GM18517 (cell line): ENCODE results near the gene RTL3.

Source experiments
- ATAC-seq: cut with Tn5 transposase; IDR thresholded peaks from one replicate; pipeline ENCODE4 v1.9.1; 2021; ENCODE audit warnings: mild to moderate bottlenecking, moderate library complexity; ENCODE audit not compliant: unreplicated experiment

The RTL3 gene

DNA sequence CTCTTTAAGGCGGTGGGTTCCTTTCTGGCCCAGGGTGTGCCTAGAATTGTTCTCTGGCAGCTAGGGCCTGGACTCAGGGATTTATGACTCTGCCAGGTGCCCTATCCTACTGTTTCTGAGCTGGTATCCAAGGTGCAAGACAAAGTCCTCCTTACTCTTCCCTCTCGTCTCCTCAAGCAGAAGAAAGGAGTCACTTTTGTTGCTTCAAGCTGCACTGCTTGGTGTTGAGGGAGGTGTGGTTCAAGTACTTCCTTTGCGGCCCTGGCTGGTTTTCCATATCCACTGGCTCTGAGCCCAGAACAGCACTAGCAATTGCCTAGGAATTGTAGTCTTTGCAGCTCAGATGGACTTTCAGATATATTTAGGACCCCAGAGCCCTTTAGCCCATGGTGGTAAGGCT lies 39.3 kb downstream of the RTL3 start:
- no peak for ATAC-seq

DNA sequence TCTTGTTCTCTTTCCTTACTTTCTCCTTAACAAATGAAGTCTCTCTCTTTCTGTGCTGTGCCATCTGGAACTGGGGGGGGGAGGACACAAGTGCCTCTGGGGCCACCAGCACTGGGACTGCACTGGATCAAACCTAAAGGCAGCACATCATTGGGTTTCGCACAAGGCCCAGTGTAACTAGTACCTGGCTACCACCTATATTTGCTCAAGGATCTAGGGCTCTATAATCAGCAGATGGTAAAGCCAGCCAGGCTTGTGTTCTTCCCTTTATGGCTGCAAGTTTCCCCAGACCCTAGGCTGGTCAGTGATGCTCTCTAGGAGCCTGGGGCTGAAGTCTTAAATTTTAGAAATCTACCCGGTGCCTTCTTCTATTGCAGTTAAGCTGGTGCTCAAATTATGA lies 40.1 kb downstream of the RTL3 start:
- ATAC-seq, result no peak

DNA sequence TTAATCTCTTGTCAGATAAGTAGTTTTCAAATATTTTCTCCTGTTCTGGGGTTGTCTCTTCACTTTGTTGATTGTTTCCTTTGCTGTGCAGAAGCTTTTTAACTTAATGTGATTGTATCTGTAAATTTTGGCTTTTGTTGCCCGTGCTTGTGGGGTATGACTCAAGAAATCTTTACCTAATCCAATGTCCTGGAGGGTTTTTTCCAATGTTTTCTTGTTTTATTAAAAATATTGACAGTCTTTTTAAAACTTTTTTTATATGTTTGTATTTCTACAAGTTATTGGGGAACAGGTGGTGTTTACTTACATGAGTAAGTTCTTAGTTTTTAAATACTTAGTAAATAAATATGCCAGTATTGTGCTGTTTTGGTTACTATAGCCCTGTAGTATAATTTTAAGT lies 44.9 kb downstream of the RTL3 start:
- no peak for ATAC-seq
